Colonic mucosa (tissue), 4 donors: ENCODE measurements around the gene ACOX1. TPM values are rescaled to one million over a fixed set of nuclear protein-coding genes. Genes with fewer than 3 reads are reported as not detected.

Source experiments
- DNase-seq: peaks from one replicate; pipeline ENCODE4 v3.0.0-alpha.2; 2020
- H3K27ac ChIP-seq: fragments of 200-600 bp; one replicate; pipeline ENCODE4 v1.8.0; 2021
- H3K27me3 ChIP-seq: fragments of 200-600 bp; one replicate; pipeline ENCODE4 v1.8.0; 2021
- H3K36me3 ChIP-seq: fragments of 200-600 bp; one replicate; pipeline ENCODE4 v1.8.0; 2021
- H3K4me1 ChIP-seq: fragments of 200-600 bp; one replicate; pipeline ENCODE4 v1.8.0; 2021; ENCODE audit warnings: mild to moderate bottlenecking
- H3K4me3 ChIP-seq: fragments of 200-600 bp; one replicate; pipeline ENCODE4 v1.8.0; 2021
- H3K9ac ChIP-seq, 2 donors: one replicate each; pipeline ENCODE4 v1.7.0; 2013; ENCODE audit warnings: control low read depth in 2 of 2, low read depth in 2 of 2, low read length in 2 of 2
- H3K9me3 ChIP-seq: fragments of 200-600 bp; one replicate; pipeline ENCODE4 v1.8.0; 2021
- intact Hi-C: fragments of 100-400 bp; cut with DNase I; formaldehyde crosslinking; loops from one replicate; pipeline ENCODE4 v1.14.1; 2022
- total RNA-seq, 2 donors: library from RNA; stranded (reverse); fragmentation: NEBNext Ultra II Directional in 1 of 2; extraction: Animal tissue kit (Norgen Biotek cat#: 25700) in 1 of 2; gene quantifications; one replicate each; pipeline ENCODE4 v1.2.1, GENCODE V29; 2021
- TF ChIP-seq, protein P1 (sequence below): fragments of 200-600 bp; IDR thresholded peaks from one replicate; pipeline ENCODE4 v1.8.0; 2022; ENCODE audit warnings: antibody characterized with exemption, mild to moderate bottlenecking
- donor health status: healthy.
- donor health status: DM: no; HTN: no; CAD: no.
- donor health status: DM: no; HTN: no; CAD: no.

The ACOX1 gene
- total RNA-seq, 2 donors from 2014 or later: 110 to 136 TPM

DNA sequence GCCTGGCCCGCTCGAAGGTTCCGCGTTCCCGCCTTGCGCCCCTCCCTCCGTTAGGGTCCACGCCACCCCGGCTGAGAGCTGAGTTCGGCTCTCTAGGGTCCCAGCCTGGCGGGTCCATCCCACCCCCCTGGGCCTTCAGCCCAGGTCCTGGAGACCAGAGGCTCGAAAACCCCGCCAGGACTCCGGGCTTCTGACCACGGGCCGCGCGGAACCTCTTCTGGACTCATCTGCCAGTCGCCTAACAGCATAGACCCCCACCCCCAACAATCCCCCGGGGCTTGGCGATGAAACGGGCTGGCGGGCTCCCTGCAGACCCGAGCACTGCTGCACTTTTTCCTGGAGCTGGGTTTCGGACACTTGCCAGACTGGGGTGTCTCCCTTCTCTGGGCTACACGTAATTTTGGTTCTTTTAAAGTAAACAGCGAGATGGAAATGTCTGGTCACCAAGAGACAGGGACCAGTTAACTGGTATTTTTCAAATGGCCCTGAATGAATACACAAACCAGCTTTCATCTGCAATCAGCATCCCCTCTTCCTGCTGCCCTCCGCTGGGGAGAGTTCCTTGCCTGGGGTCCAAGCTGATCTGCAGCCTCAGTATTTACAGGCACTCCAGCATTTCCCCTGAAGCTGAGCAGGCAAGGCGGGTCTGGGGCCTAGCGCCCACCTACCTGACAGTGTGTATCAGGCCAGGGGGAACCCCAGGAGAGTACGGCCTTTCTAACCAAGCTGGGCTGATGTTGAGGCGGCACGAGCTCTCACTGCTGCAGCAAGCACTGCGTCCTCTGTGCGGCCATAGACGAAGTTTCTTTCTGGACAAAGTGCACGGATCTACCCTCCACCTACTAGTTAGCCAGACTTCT, 81.6 kb downstream of the ACOX1 start:
- peak; percentile 53 for DNase-seq
- H3K4me3 ChIP-seq: peak overlapping the region; percentile 73
- TF ChIP-seq, protein P1, sequence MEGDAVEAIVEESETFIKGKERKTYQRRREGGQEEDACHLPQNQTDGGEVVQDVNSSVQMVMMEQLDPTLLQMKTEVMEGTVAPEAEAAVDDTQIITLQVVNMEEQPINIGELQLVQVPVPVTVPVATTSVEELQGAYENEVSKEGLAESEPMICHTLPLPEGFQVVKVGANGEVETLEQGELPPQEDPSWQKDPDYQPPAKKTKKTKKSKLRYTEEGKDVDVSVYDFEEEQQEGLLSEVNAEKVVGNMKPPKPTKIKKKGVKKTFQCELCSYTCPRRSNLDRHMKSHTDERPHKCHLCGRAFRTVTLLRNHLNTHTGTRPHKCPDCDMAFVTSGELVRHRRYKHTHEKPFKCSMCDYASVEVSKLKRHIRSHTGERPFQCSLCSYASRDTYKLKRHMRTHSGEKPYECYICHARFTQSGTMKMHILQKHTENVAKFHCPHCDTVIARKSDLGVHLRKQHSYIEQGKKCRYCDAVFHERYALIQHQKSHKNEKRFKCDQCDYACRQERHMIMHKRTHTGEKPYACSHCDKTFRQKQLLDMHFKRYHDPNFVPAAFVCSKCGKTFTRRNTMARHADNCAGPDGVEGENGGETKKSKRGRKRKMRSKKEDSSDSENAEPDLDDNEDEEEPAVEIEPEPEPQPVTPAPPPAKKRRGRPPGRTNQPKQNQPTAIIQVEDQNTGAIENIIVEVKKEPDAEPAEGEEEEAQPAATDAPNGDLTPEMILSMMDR: no peak
- peak overlapping the region; percentile 61 to 83 for H3K9ac ChIP-seq
- peak overlapping the region; percentile 92 for H3K27ac ChIP-seq
- H3K4me1 ChIP-seq: peaks cover 8% of the 10 kb centered on the region
- H3K36me3 ChIP-seq: peaks cover 12% of the 10 kb centered on the region
- H3K9me3 ChIP-seq: no peaks in the 10 kb centered on the region
- intact Hi-C loops: no loop called here
- no peaks in the 10 kb centered on the region for H3K27me3 ChIP-seq

DNA sequence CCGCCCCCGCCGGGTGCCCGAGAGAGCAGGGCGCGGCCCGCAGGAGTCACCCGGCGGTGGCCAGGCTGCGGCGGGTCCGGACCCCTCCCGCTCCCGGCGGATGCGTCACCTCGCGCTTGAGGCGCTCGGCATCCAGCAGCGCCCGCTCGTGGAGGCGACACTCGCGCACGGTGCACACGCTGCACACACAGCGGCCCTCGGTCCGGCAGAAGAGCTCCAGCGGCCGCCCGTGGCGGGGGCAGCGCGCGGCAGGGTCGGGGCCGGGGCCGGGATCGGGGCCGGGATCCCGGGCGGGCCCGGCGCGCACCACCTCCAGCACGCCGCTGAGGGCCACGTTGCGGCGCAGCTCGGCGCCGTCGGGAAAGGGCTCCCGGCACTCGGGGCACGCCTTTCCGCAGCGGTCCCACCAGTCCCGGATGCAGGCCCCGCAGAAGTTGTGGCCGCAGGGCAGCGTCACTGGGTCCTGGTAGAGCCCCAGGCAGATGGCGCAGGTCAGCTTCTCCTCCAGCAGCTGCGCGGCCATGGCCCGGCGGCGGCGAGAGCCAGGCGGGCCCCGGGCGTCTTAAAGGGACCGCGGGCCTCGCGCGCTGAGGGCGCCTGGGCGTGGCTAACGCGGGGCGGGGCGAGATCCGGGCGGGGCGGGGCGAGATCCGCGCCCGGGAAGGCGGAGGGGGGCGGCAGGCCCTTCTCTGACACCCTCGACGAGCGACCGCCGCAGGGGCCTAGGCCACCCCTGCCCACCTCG, 82.4 kb downstream of the ACOX1 start, which contains the start of gene TRIM65:
TSS of gene TRIM65 (minus strand) at position 537 of the 745 bp plus-strand sequence. CDS start at position 523, 14 bp downstream.
- Histone ChIP-seq H3K4me1 (peaks cover 8% of the 10 kb centered on the region), H3K4me3 (peak within 1 kb of the TSS; percentile 73), H3K27me3 (no peaks in the 10 kb centered on the region), H3K9ac (peak within 1 kb of the TSS; percentile 71 to 83), H3K9me3 (no peaks in the 10 kb centered on the region), H3K27ac (peak within 1 kb of the TSS; percentile 92), H3K36me3 (peaks cover 12% of the 10 kb centered on the region)
- intact Hi-C loops: no loop called here
- DNase-seq: peak; percentile 84
- TF ChIP-seq, protein P1: no peak

DNA sequence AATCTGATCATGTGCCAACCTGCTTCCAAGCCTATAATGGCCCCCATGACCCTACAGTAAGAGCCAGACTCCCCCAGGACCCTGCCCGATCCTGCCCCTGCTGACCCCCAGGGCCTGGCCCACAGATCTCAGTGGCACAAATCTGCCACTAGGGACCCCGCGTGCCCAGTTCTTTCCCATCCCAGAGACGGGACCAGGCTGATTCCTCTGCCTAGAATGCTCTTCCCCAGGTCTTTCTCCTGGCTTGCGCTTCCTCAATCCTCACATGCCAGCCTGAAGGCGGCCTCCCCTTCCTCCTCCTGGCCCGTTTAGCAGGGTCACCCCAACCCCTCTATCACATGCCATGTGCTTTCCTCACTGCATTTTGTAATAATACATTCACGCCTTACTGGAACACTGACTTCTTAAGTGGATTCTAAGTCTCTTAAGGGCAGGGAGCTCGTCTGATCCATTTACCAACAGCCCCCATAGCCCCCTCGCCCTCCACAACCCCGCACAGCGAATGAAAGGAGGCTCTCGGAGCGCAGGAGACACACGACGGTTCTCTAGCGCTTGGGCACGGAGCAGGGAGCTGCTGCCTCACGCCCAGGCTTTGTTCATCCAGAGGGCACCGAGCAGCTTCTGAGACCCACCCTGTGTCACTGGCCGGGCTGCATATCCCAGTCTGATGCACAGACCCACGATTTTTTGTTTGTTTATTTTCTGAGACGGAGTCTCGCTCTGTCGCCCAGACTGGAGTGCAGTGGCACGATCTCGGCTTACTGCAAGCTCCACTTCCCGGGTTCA, 83.4 kb downstream of the ACOX1 start:
- H3K27me3 ChIP-seq: no peaks in the 10 kb centered on the region
- TF ChIP-seq, protein P1: no peak
- H3K27ac ChIP-seq: peak overlapping the region; percentile 92
- H3K4me1 ChIP-seq: peaks cover 8% of the 10 kb centered on the region
- peak overlapping the region; percentile 61 to 71 for H3K9ac ChIP-seq
- H3K9me3 ChIP-seq: no peaks in the 10 kb centered on the region
- H3K36me3 ChIP-seq: peaks cover 12% of the 10 kb centered on the region
- peak; percentile 44 for DNase-seq
- intact Hi-C loops: no loop called here
- H3K4me3 ChIP-seq: peak overlapping the region; percentile 73

DNA sequence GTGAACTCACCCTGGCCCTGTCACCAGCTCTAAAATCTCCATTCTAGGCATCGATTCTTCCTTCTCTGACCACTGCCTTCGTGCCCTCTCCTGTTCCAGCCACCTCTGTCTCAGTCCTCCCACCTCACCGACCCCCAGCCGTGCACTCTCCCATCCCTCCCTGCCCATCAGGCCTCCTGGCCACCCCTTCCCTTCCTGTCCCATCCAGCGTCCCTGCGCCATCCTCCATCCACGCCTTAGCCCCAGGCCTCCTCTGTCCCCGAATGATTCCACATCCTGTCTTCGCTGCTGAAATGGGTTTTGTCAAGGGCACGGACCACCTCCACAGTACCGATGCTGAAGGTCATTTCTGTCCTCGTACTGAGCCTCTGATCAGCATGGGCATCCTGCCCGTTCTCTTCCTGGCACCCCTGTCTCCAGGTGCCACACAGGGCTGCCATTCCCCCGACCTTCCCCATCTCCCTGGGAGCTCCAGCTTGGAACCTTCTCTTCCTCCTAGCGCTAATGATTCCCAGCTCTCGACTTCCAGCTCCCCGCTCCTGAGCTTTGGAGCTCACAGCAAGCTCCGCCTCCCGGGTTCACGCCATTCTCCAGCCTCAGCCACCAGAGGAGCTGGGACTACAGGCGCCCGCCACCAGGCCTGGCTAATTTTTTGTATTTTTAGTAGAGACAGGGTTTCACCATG, 84.8 kb downstream of the ACOX1 start:
- Histone ChIP-seq H3K9me3 (no peaks in the 10 kb centered on the region), H3K4me1 (peaks cover 8% of the 10 kb centered on the region), H3K27me3 (no peaks in the 10 kb centered on the region), H3K36me3 (peaks cover 11% of the 10 kb centered on the region), H3K27ac (no peak overlapping the region), H3K4me3 (no peak overlapping the region), H3K9ac (peak overlapping the region in 1 of 2 donors; percentile 6)
- intact Hi-C loops: no loop called here
- DNase-seq: no peak
- TF ChIP-seq, protein P1: no peak
